Effector memory CD4-positive, alpha-beta T cell (primary cell): ENCODE results near the gene HAVCR1.
"Not testable (repeated sequence)": the region's sequence is repeated elsewhere in the genome, so short reads cannot be mapped to it uniquely, and the experiment has no call there.

Experiments used
- DNase-seq, 3 donors: peaks; one replicate each; pipeline ENCODE4 v3.0.0-alpha.2; 2020
- H3K27ac ChIP-seq: 2 replicates; pipeline ENCODE4 v1.7.0; 2013; ENCODE audit warnings: mild to moderate bottlenecking, low read length, moderate library complexity; ENCODE audit not compliant: insufficient read depth, poor library complexity, severe bottlenecking
- H3K27me3 ChIP-seq: replicated peaks from 2 replicates; pipeline ENCODE4 v1.7.0; 2013; ENCODE audit warnings: mild to moderate bottlenecking, low read length; ENCODE audit not compliant: insufficient read depth, control insufficient read depth, poor library complexity, severe bottlenecking
- H3K36me3 ChIP-seq: 2 replicates; pipeline ENCODE4 v1.7.0; 2013; ENCODE audit warnings: mild to moderate bottlenecking, low read length, moderate library complexity; ENCODE audit not compliant: control insufficient read depth, insufficient read depth
- H3K4me1 ChIP-seq: 2 replicates; pipeline ENCODE4 v1.7.0; 2013; ENCODE audit warnings: low read length, mild to moderate bottlenecking; ENCODE audit not compliant: control insufficient read depth, insufficient read depth, poor library complexity, severe bottlenecking
- H3K4me3 ChIP-seq: 2 replicates; pipeline ENCODE4 v1.7.0; 2013; ENCODE audit warnings: low read length, low read depth, mild to moderate bottlenecking; ENCODE audit not compliant: insufficient read depth, poor library complexity, severe bottlenecking
- H3K9me3 ChIP-seq: 2 replicates; pipeline ENCODE4 v1.7.0; 2013; ENCODE audit warnings: mild to moderate bottlenecking, low read length, moderate library complexity; ENCODE audit not compliant: control insufficient read depth

Gene HAVCR1

GRCh38 chr5:157069949-157070348 lies 11.0 kb upstream of the HAVCR1 start:
- H3K4me3 ChIP-seq: no peak overlapping the region
- H3K36me3 ChIP-seq: no peaks in the 10 kb centered on the region
- H3K27me3 ChIP-seq: no peaks in the 10 kb centered on the region
- H3K9me3 ChIP-seq: no peaks in the 10 kb centered on the region
- H3K27ac ChIP-seq: no peak overlapping the region
- DNase-seq: no peak
- no peaks in the 10 kb centered on the region for H3K4me1 ChIP-seq

GRCh38 chr5:157068785-157069184 lies 9.9 kb upstream of the HAVCR1 start:
- Histone ChIP-seq H3K27ac (no peak overlapping the region), H3K27me3 (no peaks in the 10 kb centered on the region), H3K4me1 (no peaks in the 10 kb centered on the region), H3K4me3 (no peak overlapping the region), H3K36me3 (no peaks in the 10 kb centered on the region), H3K9me3 (no peaks in the 10 kb centered on the region)
- DNase-seq: no peak

GRCh38 chr5:157068339-157068738 lies 9.4 kb upstream of the HAVCR1 start:
- Histone ChIP-seq H3K36me3 (no peaks in the 10 kb centered on the region), H3K4me1 (no peaks in the 10 kb centered on the region), H3K4me3 (no peak overlapping the region), H3K9me3 (no peaks in the 10 kb centered on the region), H3K27ac (no peak overlapping the region), H3K27me3 (no peaks in the 10 kb centered on the region)
- DNase-seq: no peak

GRCh38 chr5:157067005-157067404 lies 8.1 kb upstream of the HAVCR1 start:
- Histone ChIP-seq H3K9me3 (no peaks in the 10 kb centered on the region), H3K27ac (no peak overlapping the region), H3K4me3 (no peak overlapping the region), H3K4me1 (no peaks in the 10 kb centered on the region), H3K27me3 (no peaks in the 10 kb centered on the region), H3K36me3 (no peaks in the 10 kb centered on the region)
- no peak for DNase-seq

- no peak overlapping the region for H3K4me3 ChIP-seq
Measured at GRCh38 chr5:157066080-157066479, 7.2 kb upstream of the HAVCR1 start.

GRCh38 chr5:157063776-157064430 lies 5.0 kb upstream of the HAVCR1 start:
- Histone ChIP-seq H3K9me3 (no peaks in the 10 kb centered on the region), H3K4me1 (no peaks in the 10 kb centered on the region), H3K4me3 (no peak overlapping the region), H3K36me3 (no peaks in the 10 kb centered on the region), H3K27me3 (no peaks in the 10 kb centered on the region), H3K27ac (no peak overlapping the region)
- DNase-seq: no peak

More at GRCh38 chr5:157066080-157066479, 7.2 kb upstream of the HAVCR1 start:
- Histone ChIP-seq H3K36me3 (no peaks in the 10 kb centered on the region), H3K4me1 (no peaks in the 10 kb centered on the region), H3K9me3 (no peaks in the 10 kb centered on the region), H3K27me3 (no peaks in the 10 kb centered on the region), H3K27ac (no peak overlapping the region)
- no peak for DNase-seq

GRCh38 chr5:157059891-157060290 lies 975 bp upstream of the HAVCR1 start:
- Histone ChIP-seq H3K27me3 (no peaks in the 10 kb centered on the region), H3K4me3 (no peak overlapping the region), H3K9me3 (no peaks in the 10 kb centered on the region), H3K4me1 (no peaks in the 10 kb centered on the region), H3K27ac (no peak overlapping the region), H3K36me3 (no peaks in the 10 kb centered on the region)
- no peak for DNase-seq

- Histone ChIP-seq H3K4me3 (no peak overlapping the region), H3K4me1 (no peaks in the 10 kb centered on the region), H3K9me3 (no peaks in the 10 kb centered on the region), H3K27ac (no peak overlapping the region), H3K36me3 (no peaks in the 10 kb centered on the region), H3K27me3 (no peaks in the 10 kb centered on the region)
- no peak for DNase-seq
Measured at GRCh38 chr5:157057459-157058370, 1.2 kb downstream of the HAVCR1 start.

- DNase-seq: not testable (repeated sequence)
Measured at GRCh38 chr5:157056848-157057247, 2.1 kb downstream of the HAVCR1 start.

GRCh38 chr5:157051604-157052245 lies 7.2 kb downstream of the HAVCR1 start:
- no peak for DNase-seq
- Histone ChIP-seq H3K36me3 (no peaks in the 10 kb centered on the region), H3K27ac (no peak overlapping the region), H3K4me1 (peaks cover 8% of the 10 kb centered on the region), H3K9me3 (no peaks in the 10 kb centered on the region), H3K4me3 (no peak overlapping the region), H3K27me3 (no peaks in the 10 kb centered on the region)

More at GRCh38 chr5:157056848-157057247, 2.1 kb downstream of the HAVCR1 start:
- H3K4me1 ChIP-seq, H3K27ac ChIP-seq, H3K4me3 ChIP-seq, H3K27me3 ChIP-seq, H3K9me3 ChIP-seq, H3K36me3 ChIP-seq: not testable (repeated sequence)
